Neural progenitor cell (in vitro differentiated cells): ENCODE results near the gene SPOUT1. TPM values are rescaled to one million over a fixed set of nuclear protein-coding genes. Genes with fewer than 3 reads are reported as not detected.
A peak's percentile ranks its signal among the peaks of the same experiment; 100 is the strongest.
"Not testable (repeated sequence)": the region's sequence is repeated elsewhere in the genome, so short reads cannot be mapped to it uniquely, and the experiment has no call there.

Experiments used
- DNase-seq: peaks from one replicate; pipeline ENCODE4 v3.0.0-alpha.2; 2016; ENCODE audit warnings: low spot score
- H2AFZ ChIP-seq: fragments of 200-600 bp; sonication (generic); replicated peaks from 2 replicates; pipeline ENCODE4 v1.6.1; 2016; ENCODE audit warnings: antibody characterized with exemption
- H3F3A ChIP-seq: fragments of 200-600 bp; sonication (generic); 2 replicates; pipeline ENCODE4 v1.6.1; 2016; ENCODE audit warnings: antibody characterized with exemption, low read depth
- H3K27ac ChIP-seq: fragments of 200-600 bp; sonication (generic); 2 replicates; pipeline ENCODE4 v1.5.1; 2016; ENCODE audit warnings: mild to moderate bottlenecking
- H3K27me3 ChIP-seq: fragments of 200-600 bp; sonication (generic); 2 replicates; pipeline ENCODE4 v1.6.1; 2016; ENCODE audit warnings: mild to moderate bottlenecking, moderate library complexity
- H3K36me3 ChIP-seq: fragments of 200-600 bp; sonication (generic); 2 replicates; pipeline ENCODE4 v1.5.1; 2016
- H3K4me1 ChIP-seq: fragments of 200-600 bp; sonication (generic); 2 replicates; pipeline ENCODE4 v1.6.1; 2016; ENCODE audit warnings: mixed run types
- H3K4me2 ChIP-seq: fragments of 200-600 bp; sonication (generic); 2 replicates; pipeline ENCODE4 v1.6.1; 2016
- H3K4me3 ChIP-seq: fragments of 200-600 bp; sonication (generic); 2 replicates; pipeline ENCODE4 v1.5.1; 2016
- H3K79me2 ChIP-seq: fragments of 200-600 bp; sonication (generic); 2 replicates; pipeline ENCODE4 v1.6.1; 2016; ENCODE audit warnings: low read depth
- H3K9ac ChIP-seq: fragments of 200-600 bp; sonication (generic); 2 replicates; pipeline ENCODE4 v1.6.1; 2016
- H3K9me3 ChIP-seq: fragments of 200-600 bp; sonication (generic); 2 replicates; pipeline ENCODE4 v1.5.1; 2016; ENCODE audit warnings: low read depth
- H4K20me1 ChIP-seq: fragments of 200-600 bp; sonication (generic); 2 replicates; pipeline ENCODE4 v1.6.1; 2016; ENCODE audit warnings: low read depth
- H3K27ac Mint-ChIP-seq: 3 replicates; pipeline ENCODE4 v1.8.0; 2021; ENCODE audit warnings: mixed read lengths
- H3K27me3 Mint-ChIP-seq: 2 replicates; pipeline ENCODE4 v1.8.0; 2022; ENCODE audit warnings: low read depth, mild to moderate bottlenecking, inconsistent platforms, moderate library complexity, mixed read lengths; ENCODE audit not compliant: insufficient read depth
- H3K36me3 Mint-ChIP-seq: 3 replicates; pipeline ENCODE4 v1.8.0; 2021; ENCODE audit warnings: mixed read lengths
- H3K4me1 Mint-ChIP-seq: 3 replicates; pipeline ENCODE4 v1.8.0; 2021; ENCODE audit warnings: mixed read lengths
- H3K4me3 Mint-ChIP-seq: 3 replicates; pipeline ENCODE4 v1.8.0; 2021; ENCODE audit warnings: mild to moderate bottlenecking, moderate library complexity, mixed read lengths
- H3K9me3 Mint-ChIP-seq: 3 replicates; pipeline ENCODE4 v1.8.0; 2020; ENCODE audit warnings: mixed read lengths
- CTCF ChIP-seq: fragments of 200-600 bp; sonication (generic); IDR thresholded peaks from 2 replicates; pipeline ENCODE4 v1.5.1; 2017; ENCODE audit warnings: antibody characterized with exemption, mild to moderate bottlenecking
- EZH2 ChIP-seq: fragments of 200-600 bp; sonication (generic); IDR thresholded peaks from 2 replicates; pipeline ENCODE4 v1.6.1; 2017; ENCODE audit warnings: antibody characterized with exemption, mild to moderate bottlenecking, moderate library complexity
- EZH2phosphoT487 ChIP-seq: fragments of 200-600 bp; sonication (generic); IDR thresholded peaks from 2 replicates; pipeline ENCODE4 v1.6.1; 2017; ENCODE audit warnings: antibody characterized with exemption
- total RNA-seq: library from RNA; depleted of rRNA; stranded (reverse); fragments of >200 nt; gene quantifications from 2 replicates; pipeline ENCODE4 v1.2.3, GENCODE V29; 2015; ENCODE audit warnings: low replicate concordance

The SPOUT1 gene
- total RNA-seq, 1 donor from 2014 or later: 17.2 TPM

DNA sequence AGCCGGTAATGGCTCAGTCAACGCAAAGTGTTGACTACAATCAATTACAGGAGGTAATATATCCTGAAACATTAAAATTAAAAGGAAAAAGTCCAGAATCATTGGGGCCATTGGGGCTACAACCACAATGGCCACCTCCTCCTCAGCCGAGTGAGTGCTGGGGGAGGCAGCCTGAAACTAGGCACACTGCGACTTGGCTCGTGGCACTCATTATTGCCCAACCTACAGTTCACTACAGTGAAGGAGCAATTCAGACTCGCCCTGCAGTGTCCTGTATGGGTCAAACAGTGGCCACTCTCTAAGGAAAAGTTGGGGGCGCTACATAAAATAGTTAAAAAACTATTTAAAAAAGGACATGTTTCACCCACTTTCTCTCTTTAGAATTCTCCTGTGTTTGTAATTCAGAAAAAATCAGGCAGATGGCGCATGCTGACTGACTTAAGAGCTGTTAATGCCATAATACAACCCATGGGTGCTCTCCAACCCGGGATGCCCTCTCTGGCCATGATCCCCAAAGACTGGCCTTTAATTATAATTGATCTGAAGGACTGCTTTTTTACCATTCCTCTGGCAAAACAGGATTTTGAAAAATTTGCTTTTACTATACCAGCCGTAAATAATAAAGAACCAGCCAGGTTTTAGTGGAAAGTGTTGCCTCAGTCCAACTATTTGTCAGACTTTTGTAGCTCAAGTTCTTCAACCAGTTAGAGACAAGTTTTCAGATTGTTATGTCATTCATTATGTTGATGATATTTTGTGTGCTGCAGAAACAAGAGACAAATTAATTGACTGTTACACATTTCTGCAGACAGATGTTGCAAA lies 22.4 kb upstream of the SPOUT1 start:
- not testable (repeated sequence) for H3K79me2 ChIP-seq, H3K4me1 ChIP-seq, H3K9me3 ChIP-seq, H4K20me1 ChIP-seq, H3K36me3 ChIP-seq, H3F3A ChIP-seq, H3K27ac Mint-ChIP-seq, H3K4me3 Mint-ChIP-seq, H3K4me3 ChIP-seq, H3K27ac ChIP-seq, H3K27me3 ChIP-seq, H3K4me1 Mint-ChIP-seq, H2AFZ ChIP-seq, H3K27me3 Mint-ChIP-seq, H3K9ac ChIP-seq, H3K4me2 ChIP-seq
- Mint-ChIP-seq H3K36me3 (peaks cover 18% of the 10 kb centered on the region), H3K9me3 (peaks cover 27% of the 10 kb centered on the region)
- peak; percentile 52 for TF ChIP-seq CTCF
- DNase-seq: peak; percentile 53

GRCh38 chr9:128851024-128851423 lies 21.4 kb upstream of the SPOUT1 start:
- H3K4me2 ChIP-seq, H3K27ac Mint-ChIP-seq, H3K27me3 ChIP-seq, H3K4me3 ChIP-seq, DNase-seq, H3K9me3 ChIP-seq, H3K4me1 Mint-ChIP-seq, H3K79me2 ChIP-seq, H3K27ac ChIP-seq, H3K27me3 Mint-ChIP-seq, H3K4me1 ChIP-seq, H3K36me3 ChIP-seq, H3K4me3 Mint-ChIP-seq, H2AFZ ChIP-seq, H3F3A ChIP-seq, H3K9ac ChIP-seq, H4K20me1 ChIP-seq: not testable (repeated sequence)
- Mint-ChIP-seq H3K36me3 (peaks cover 18% of the 10 kb centered on the region), H3K9me3 (peaks cover 27% of the 10 kb centered on the region)

- no peaks in the 10 kb centered on the region for H4K20me1 ChIP-seq
- no peaks in the 10 kb centered on the region for H3K79me2 ChIP-seq
- no peaks in the 10 kb centered on the region for H3K27me3 ChIP-seq
- H3K4me3 Mint-ChIP-seq: no peak overlapping the region
- H3K9me3 ChIP-seq: no peaks in the 10 kb centered on the region
- TF ChIP-seq CTCF: no peak
- no peak for TF ChIP-seq EZH2phosphoT487
- no peak for TF ChIP-seq EZH2
- H3K4me1 ChIP-seq: no peaks in the 10 kb centered on the region
- H3K9ac ChIP-seq: no peak overlapping the region
- no peaks in the 10 kb centered on the region for H3K36me3 ChIP-seq
- no peaks in the 10 kb centered on the region for H3F3A ChIP-seq
- H3K9me3 Mint-ChIP-seq: peaks cover 27% of the 10 kb centered on the region
- peaks cover 18% of the 10 kb centered on the region for H3K36me3 Mint-ChIP-seq
- no peak overlapping the region for H3K4me3 ChIP-seq
- no peaks in the 10 kb centered on the region for H3K4me1 Mint-ChIP-seq
- H2AFZ ChIP-seq: no peak overlapping the region
- H3K27me3 Mint-ChIP-seq: peaks cover 5% of the 10 kb centered on the region
- DNase-seq: no peak
- H3K27ac ChIP-seq: no peak overlapping the region
- no peak overlapping the region for H3K4me2 ChIP-seq
- no peak overlapping the region for H3K27ac Mint-ChIP-seq
Measured at GRCh38 chr9:128847803-128848202, 18.2 kb upstream of the SPOUT1 start.

- no peak for DNase-seq
- H3K4me1 Mint-ChIP-seq: no peaks in the 10 kb centered on the region
- H3K4me2 ChIP-seq: no peak overlapping the region
- H3K79me2 ChIP-seq: no peaks in the 10 kb centered on the region
- peaks cover 27% of the 10 kb centered on the region for H3K9me3 Mint-ChIP-seq
- H3K27me3 Mint-ChIP-seq: peaks cover 5% of the 10 kb centered on the region
- H3K9me3 ChIP-seq: no peaks in the 10 kb centered on the region
- H3K4me1 ChIP-seq: no peaks in the 10 kb centered on the region
- no peaks in the 10 kb centered on the region for H4K20me1 ChIP-seq
- no peak overlapping the region for H3K4me3 ChIP-seq
- H3F3A ChIP-seq: no peaks in the 10 kb centered on the region
- H3K4me3 Mint-ChIP-seq: no peak overlapping the region
- no peaks in the 10 kb centered on the region for H3K27me3 ChIP-seq
- no peaks in the 10 kb centered on the region for H3K36me3 ChIP-seq
- H3K9ac ChIP-seq: no peak overlapping the region
- peaks cover 18% of the 10 kb centered on the region for H3K36me3 Mint-ChIP-seq
- H2AFZ ChIP-seq: no peak overlapping the region
- H3K27ac Mint-ChIP-seq: no peak overlapping the region
- TF ChIP-seq CTCF: no peak
- no peak for TF ChIP-seq EZH2
- TF ChIP-seq EZH2phosphoT487: no peak
- H3K27ac ChIP-seq: no peak overlapping the region
Measured at GRCh38 chr9:128846680-128847030, 17.1 kb upstream of the SPOUT1 start.
